ENCODE results near the gene RAB44. TPM values are rescaled to one million over a fixed set of nuclear protein-coding genes. Genes with fewer than 3 reads are reported as not detected.
A peak's percentile ranks its signal among the peaks of the same experiment; 100 is the strongest.

The RAB44 gene
- total RNA-seq, 2 experiments from 2014 or later, result 0.07 TPM; not detected in 1

DNA sequence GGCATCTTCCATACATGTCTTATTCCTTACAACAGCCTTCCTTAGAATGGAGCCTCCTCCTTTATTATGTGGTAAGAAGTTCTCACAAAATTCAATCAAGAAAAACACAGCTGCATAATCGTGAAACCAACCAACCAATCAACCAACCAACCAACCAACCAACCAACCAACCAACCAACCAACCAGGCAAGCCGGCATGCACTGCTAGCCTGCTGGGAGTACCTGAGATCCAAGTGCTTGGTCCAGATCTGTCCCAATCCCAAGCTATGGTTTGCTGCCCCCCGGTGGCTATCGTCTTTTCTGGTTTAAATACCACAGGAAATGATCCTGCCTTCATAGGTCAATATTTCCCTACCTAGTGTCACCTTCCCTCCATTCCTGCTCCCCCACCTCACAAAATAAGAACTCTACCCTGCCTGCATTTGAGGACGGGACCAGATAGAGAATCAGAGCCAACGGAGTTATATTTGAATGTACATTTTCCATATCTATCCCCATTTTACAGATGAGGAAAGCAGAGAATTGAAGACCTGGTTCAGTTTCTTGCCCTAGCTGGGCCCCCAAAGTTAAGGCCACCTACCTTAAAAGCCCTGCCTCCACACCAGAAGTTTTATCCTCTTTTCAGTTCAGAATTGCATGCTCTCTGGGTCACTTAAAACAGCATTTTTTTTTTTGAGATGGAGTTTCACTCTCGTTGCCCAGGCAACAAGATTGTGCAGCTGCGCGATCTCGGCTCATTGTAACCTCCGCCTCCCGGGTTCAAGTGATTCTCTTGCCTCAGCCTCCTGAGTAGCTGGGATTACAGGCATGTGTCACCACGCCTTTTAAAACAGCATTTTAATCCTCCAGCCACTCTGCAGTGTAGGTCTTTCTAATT lies 27.1 kb downstream of the RAB44 start:
- H3K4me3 Mint-ChIP-seq, result no peak overlapping the region
- DNase-seq (peak; percentile 85), ATAC-seq (peak; percentile 57)
- H3K4me1 Mint-ChIP-seq (ENCODE audit: low read depth), result peaks cover 7% of the 10 kb centered on the region
- no peaks in the 10 kb centered on the region for H3K9me3 Mint-ChIP-seq
- no peaks in the 10 kb centered on the region for H3K27me3 Mint-ChIP-seq
- POLR2A ChIA-PET, result interaction anchor here (0.6 to 0.9 kb wide), 4 partner anchors 18 to 119 kb away, joined by 3 to 4 read pairs (median 3); no protein-coding TSS in a partner anchor
- CTCF ChIA-PET, result interaction anchor here (0.6 to 2.3 kb wide), 21 partner anchors 8 to 369 kb away, joined by 3 to 13 read pairs (median 3); partner anchors contain the start of genes CDKN1A and RAB44
- intact Hi-C loops (cut with micrococcal nuclease), result no loop called here
- TF ChIP-seq, protein P1, sequence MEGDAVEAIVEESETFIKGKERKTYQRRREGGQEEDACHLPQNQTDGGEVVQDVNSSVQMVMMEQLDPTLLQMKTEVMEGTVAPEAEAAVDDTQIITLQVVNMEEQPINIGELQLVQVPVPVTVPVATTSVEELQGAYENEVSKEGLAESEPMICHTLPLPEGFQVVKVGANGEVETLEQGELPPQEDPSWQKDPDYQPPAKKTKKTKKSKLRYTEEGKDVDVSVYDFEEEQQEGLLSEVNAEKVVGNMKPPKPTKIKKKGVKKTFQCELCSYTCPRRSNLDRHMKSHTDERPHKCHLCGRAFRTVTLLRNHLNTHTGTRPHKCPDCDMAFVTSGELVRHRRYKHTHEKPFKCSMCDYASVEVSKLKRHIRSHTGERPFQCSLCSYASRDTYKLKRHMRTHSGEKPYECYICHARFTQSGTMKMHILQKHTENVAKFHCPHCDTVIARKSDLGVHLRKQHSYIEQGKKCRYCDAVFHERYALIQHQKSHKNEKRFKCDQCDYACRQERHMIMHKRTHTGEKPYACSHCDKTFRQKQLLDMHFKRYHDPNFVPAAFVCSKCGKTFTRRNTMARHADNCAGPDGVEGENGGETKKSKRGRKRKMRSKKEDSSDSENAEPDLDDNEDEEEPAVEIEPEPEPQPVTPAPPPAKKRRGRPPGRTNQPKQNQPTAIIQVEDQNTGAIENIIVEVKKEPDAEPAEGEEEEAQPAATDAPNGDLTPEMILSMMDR (IDR thresholded peaks at IDR 0.05), result peak; percentile 51
- no peaks in the 10 kb centered on the region for H3K36me3 Mint-ChIP-seq (ENCODE audit: low read depth)
- H3K27ac Mint-ChIP-seq, result no peak overlapping the region

DNA sequence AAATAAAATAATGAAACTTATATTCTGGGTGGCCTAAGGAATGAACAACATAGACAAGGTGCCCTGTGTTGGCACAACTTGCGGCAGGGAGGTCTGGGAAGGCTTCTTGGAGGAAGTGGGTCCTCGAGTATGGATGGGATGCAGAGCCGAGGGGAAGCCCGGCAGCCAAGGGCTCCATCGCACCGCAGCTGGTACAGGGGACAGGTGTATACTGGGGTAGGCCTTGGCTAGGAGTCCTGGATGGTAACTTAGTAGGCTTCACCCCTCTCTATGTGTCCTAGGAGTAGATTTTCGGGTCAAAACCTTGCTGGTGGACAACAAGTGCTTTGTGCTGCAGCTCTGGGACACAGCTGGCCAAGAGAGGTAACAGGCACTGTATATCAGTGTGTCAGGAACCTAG lies 28.0 kb downstream of the RAB44 start:
- intact Hi-C loops (cut with micrococcal nuclease), result no loop called here
- no peaks in the 10 kb centered on the region for H3K27me3 Mint-ChIP-seq
- POLR2A ChIA-PET, result no interaction called here

DNA sequence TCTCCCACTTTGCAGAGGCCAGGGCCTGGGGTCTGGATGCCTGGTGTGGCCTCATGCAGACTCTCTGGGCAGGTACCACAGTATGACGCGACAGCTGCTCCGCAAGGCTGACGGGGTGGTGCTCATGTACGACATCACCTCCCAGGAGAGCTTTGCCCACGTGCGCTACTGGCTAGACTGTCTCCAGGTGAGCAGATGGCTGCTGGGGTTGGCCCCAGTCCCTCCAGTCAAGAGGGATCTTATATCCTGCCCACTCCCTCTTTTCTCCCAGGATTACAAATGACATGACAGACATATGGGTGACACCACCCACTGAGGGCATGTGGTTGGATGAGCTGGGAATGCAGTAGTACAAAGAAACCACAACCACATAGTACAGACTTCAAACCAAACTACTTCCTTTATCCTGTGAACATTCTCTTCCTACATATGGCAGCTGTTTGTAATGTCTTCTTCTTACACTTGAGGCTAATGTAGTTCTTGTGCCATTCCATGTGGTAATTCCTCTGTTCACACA lies 29.9 kb downstream of the RAB44 start:
- DNase-seq (no peak), ATAC-seq (no peak)
- Mint-ChIP-seq H3K36me3 (ENCODE audit: low read depth) (no peaks in the 10 kb centered on the region), H3K27me3 (no peaks in the 10 kb centered on the region), H3K4me3 (no peak overlapping the region), H3K9me3 (no peaks in the 10 kb centered on the region), H3K27ac (no peak overlapping the region), H3K4me1 (ENCODE audit: low read depth) (peaks cover 7% of the 10 kb centered on the region)
- ChIA-PET POLR2A (no interaction called here), CTCF (interaction anchor here (1.0 kb wide), 1 partner anchor 38 kb away, joined by 3 read pairs; no protein-coding TSS in a partner anchor)
- TF ChIP-seq, protein P1 (IDR thresholded peaks at IDR 0.05), result no peak
- intact Hi-C loops (cut with micrococcal nuclease), result no loop called here

More for the DNA sequence above, 28.0 kb downstream of the RAB44 start:
- TF ChIP-seq, protein P1 (IDR thresholded peaks at IDR 0.05), result no peak
- Mint-ChIP-seq H3K27ac (no peak overlapping the region), H3K36me3 (ENCODE audit: low read depth) (no peaks in the 10 kb centered on the region), H3K9me3 (no peaks in the 10 kb centered on the region), H3K4me1 (ENCODE audit: low read depth) (peaks cover 7% of the 10 kb centered on the region), H3K4me3 (no peak overlapping the region)
- no peak for DNase-seq
- CTCF ChIA-PET, result interaction anchor here (0.9 to 2.3 kb wide), 6 partner anchors 28 to 110 kb away, joined by 3 to 13 read pairs (median 6); no protein-coding TSS in a partner anchor
- ATAC-seq, result no peak

DNA sequence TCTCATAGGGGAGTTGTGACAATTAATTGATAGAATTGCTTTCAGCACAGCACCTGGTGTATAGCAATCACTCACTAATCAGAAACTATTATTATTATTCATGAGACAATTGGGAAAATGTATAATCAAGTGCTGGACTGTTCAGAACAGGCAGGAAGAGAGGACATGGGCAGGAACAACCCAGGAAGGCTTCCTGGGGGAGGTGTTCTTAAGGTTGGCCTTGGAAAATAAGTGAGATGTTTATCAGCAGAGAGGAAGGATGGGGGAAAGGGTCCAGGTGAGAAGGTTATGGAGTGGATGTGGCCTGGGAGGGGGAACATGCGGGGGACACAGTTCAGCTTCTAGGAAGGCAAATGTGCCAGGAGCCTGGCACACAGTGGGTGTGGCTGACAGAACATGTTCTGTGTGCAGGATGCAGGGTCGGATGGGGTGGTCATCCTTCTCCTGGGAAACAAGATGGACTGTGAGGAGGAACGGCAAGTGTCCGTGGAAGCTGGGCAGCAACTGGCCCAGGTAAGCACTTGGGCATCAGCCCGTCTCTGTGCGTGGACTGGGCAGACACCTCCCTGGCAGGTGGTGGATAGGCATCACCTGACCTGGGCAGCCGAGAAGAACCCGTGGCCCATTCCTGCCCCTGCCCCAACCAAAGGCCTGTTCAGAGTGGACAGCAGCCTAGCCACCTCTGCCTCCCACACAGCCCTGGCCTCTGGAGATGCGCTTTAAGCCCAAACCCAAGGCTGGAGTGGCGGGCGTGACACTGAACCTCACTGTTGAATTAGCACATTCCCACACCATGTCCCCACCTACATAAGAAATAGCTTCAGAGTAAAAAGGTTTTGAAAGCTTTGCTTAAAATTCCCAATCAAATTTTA lies 30.9 kb downstream of the RAB44 start:
- no peak overlapping the region for H3K27ac Mint-ChIP-seq
- H3K27me3 Mint-ChIP-seq, result no peaks in the 10 kb centered on the region
- ChIA-PET CTCF (interaction anchor here (0.5 to 1.3 kb wide), 3 partner anchors 31 to 42 kb away, joined by 3 to 5 read pairs (median 3); no protein-coding TSS in a partner anchor), POLR2A (no interaction called here)
- intact Hi-C loops (cut with micrococcal nuclease), result no loop called here
- no peaks in the 10 kb centered on the region for H3K9me3 Mint-ChIP-seq
- no peak overlapping the region for H3K4me3 Mint-ChIP-seq
- ATAC-seq (no peak), DNase-seq (no peak)
- TF ChIP-seq, protein P1 (IDR thresholded peaks at IDR 0.05), result no peak
- peaks cover 10% of the 10 kb centered on the region for H3K4me1 Mint-ChIP-seq (ENCODE audit: low read depth)
- no peaks in the 10 kb centered on the region for H3K36me3 Mint-ChIP-seq (ENCODE audit: low read depth)

Measured in activated CD8-positive, alpha-beta T cell treated with anti-CD3 and anti-CD28 coated beads for 36 hours (primary cell).